ENCODE data around the gene MILR1. TPM values are rescaled to one million over a fixed set of nuclear protein-coding genes. Genes with fewer than 3 reads are reported as not detected.

MILR1 gene

GRCh38 chr17:64515829-64516228 lies 66.9 kb downstream of the MILR1 start:
- H3K9ac ChIP-seq (ENCODE audit: low read length): no peak overlapping the region
- no peak overlapping the region for H3K27ac ChIP-seq (ENCODE audit: low read length, poor library complexity, severe bottlenecking)
- no peaks in the 10 kb centered on the region for H3K27me3 ChIP-seq (ENCODE audit: control insufficient read depth in 1 of 2, insufficient read depth in 1 of 2, low read length in 2 of 2)
- no peak for DNase-seq
- H3K9me3 ChIP-seq (ENCODE audit: control insufficient read depth, low read length): no peaks in the 10 kb centered on the region
- H2BK12ac ChIP-seq (ENCODE audit: low read length in 2 of 2): no peak overlapping the region
- H3K79me1 ChIP-seq (replicated peaks; ENCODE audit: low read length, poor library complexity, severe bottlenecking): peaks cover 20% of the 10 kb centered on the region
- no peak overlapping the region for H2AK5ac ChIP-seq (ENCODE audit: low read length, severe bottlenecking)
- no peak overlapping the region for H4K91ac ChIP-seq (ENCODE audit: low read length)
- no peak overlapping the region for H3K4me2 ChIP-seq (ENCODE audit: low read length, poor library complexity, severe bottlenecking)
- H3K36me3 ChIP-seq (ENCODE audit: control insufficient read depth in 1 of 2, insufficient read depth in 2 of 2, low read depth in 1 of 2, low read length in 2 of 2): peaks cover 14 to 94% of the 10 kb centered on the region in 2 experiments
- no peak overlapping the region for H2BK15ac ChIP-seq (ENCODE audit: low read depth, poor library complexity, severe bottlenecking)
- H3K4ac ChIP-seq (ENCODE audit: low read depth in 1 of 2, low read length in 2 of 2): no peak overlapping the region
- H4K8ac ChIP-seq (ENCODE audit: low read length): no peak overlapping the region
- 94% methylated on average over 1 of the region's 1 CpG for whole genome bisulfite sequencing
- no peak overlapping the region for H3K14ac ChIP-seq (ENCODE audit: low read length in 2 of 2)
- no peak overlapping the region for H2BK120ac ChIP-seq (ENCODE audit: low read depth, low read length)
- H3K18ac ChIP-seq (ENCODE audit: low read depth in 1 of 2, low read length in 2 of 2): no peak overlapping the region
- H2BK5ac ChIP-seq (ENCODE audit: low read depth, low read length, poor library complexity, severe bottlenecking): no peak overlapping the region
- no peak overlapping the region for H3K4me3 ChIP-seq (ENCODE audit: insufficient read depth in 1 of 2, low read depth in 1 of 2, low read length in 2 of 2)
- no peak overlapping the region for H2AFZ ChIP-seq (ENCODE audit: low read depth, low read length)
- no peaks in the 10 kb centered on the region for H3K4me1 ChIP-seq (ENCODE audit: control insufficient read depth, insufficient read depth, low read depth, low read length)
- no peak overlapping the region for H3K23ac ChIP-seq (ENCODE audit: low read length in 2 of 2)

Small RNAs within 50 kb of the gene (small RNA-seq; reads per million reads assigned to genes)
- gene ATP5MFP4 (ENCODE audit: low read depth) (not detected), gene MIR1273E (ENCODE audit: low read depth) (not detected)

All from mesenchymal stem cell (in vitro differentiated cells and primary cell).